ENCODE results near the gene ANKRD39. TPM values are rescaled to one million over a fixed set of nuclear protein-coding genes. Genes with fewer than 3 reads are reported as not detected.

The ANKRD39 gene
- total and polyA plus RNA-seq, 10 donors = 13.6 to 32.2 (median 20.4) TPM

DNA sequence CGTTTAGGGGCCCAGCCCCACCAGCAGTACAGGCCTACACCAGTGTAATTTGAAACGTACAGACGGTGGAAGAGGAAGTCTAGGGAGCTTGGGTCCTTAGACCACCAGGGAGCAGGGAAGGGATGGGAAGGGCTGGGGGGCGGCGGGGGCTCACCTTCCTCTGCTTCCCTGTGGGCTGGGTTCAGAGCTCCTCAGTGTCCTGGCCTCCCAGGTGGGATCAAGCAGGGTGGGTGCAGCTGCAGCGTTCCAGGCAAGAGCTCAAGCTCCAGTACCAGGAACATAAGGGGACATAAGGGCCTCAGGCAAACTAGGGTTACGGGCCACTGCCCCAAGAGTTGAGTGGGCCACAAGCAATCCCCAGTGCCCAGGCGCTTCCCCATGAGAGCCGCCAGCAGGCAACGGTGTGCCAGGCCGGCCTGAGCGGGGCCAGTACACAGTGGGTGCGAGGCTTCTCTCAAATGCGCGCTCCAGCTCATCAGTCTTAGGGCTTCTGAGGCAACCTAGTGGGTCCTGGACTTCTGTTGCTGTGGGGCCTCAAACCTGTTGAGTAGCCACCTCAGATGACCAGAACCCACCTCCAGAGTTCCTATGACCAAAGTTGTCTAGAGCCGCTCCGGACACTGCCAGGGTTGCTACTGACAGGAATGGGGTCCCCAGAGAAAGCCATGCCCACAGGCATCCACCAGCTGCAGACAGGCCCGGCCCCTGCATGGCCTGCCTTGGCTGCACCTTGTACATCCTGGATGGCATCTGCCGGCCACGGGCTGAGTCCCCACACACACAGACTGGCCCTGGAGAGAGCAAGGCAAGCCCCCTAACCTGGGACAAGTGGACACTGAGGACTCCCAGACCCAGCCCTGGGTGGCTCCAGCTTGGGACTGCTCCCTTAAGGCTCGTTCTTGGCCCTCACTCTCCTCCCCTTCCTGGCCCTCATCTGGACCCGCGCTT is 19.2 kb downstream of the ANKRD39 start:
- Histone ChIP-seq H3K27me3 (replicated peaks in 1 of 7) (no peaks in the 10 kb centered on the region), H3K9me3 (no peaks in the 10 kb centered on the region), H3K36me3 (peaks cover 0 to 70% (median 9%) of the 10 kb centered on the region in 6 donors), H3K4me1 (peaks cover 7 to 29% (median 21%) of the 10 kb centered on the region in 6 donors), H3K4me3 (peak overlapping the region in 5 of 8 donors; percentile 26 to 66 (median 30)), H3K27ac (peak overlapping the region in 5 of 8 donors; percentile 16 to 74 (median 52))
- no peak for DNase-seq
- intact Hi-C loops (cut with DNase I; ENCODE audit: low total_unique reads) = no loop called here
- WGBS, 5 donors = 69 to 86% (median 80%) methylated on average over 9 to 23 of the region's 23 CpGs
- TF ChIP-seq POLR2A (IDR thresholded peaks at IDR 0.05) = no peak

DNA sequence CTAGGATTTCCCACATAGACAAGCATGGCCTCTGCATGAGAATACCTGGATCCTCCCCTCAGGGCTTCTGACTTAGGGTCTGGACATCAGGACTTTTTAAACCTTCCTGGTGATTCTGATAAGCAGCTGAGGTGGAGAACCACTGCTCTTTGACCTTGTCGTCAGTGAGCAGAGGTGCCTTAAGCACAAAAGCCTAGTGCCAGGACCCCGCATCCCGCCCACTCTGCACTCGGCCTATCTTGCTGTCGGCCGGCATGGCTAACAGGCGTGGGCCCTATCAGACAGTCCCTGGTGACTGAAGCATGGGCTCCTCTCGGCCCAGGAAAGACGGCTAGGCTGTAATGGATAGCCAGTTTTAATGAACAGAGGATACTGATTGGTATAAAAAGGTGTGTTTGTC is 20.2 kb downstream of the ANKRD39 start:
- intact Hi-C loops (cut with DNase I; ENCODE audit: low total_unique reads) = no loop called here
- 89 to 98% (median 94%) methylated on average over 9 of the region's 9 CpGs for WGBS, 5 donors
- Histone ChIP-seq H3K4me3 (no peak overlapping the region), H3K9me3 (no peaks in the 10 kb centered on the region), H3K27ac (no peak overlapping the region), H3K36me3 (peaks cover 0 to 80% (median 18%) of the 10 kb centered on the region in 6 donors), H3K4me1 (peaks cover 11 to 39% (median 31%) of the 10 kb centered on the region in 6 donors), H3K27me3 (replicated peaks in 1 of 7) (no peaks in the 10 kb centered on the region)
- TF ChIP-seq POLR2A (IDR thresholded peaks at IDR 0.05) (no peak), POLR2AphosphoS5 (IDR thresholded peaks at IDR 0.05) (no peak), CTCF (IDR thresholded peaks at IDR 0.05 in 8 of 11, conservative IDR thresholded peaks at IDR 0.05 in 3 of 11) (no peak)
- DNase-seq = no peak

DNA sequence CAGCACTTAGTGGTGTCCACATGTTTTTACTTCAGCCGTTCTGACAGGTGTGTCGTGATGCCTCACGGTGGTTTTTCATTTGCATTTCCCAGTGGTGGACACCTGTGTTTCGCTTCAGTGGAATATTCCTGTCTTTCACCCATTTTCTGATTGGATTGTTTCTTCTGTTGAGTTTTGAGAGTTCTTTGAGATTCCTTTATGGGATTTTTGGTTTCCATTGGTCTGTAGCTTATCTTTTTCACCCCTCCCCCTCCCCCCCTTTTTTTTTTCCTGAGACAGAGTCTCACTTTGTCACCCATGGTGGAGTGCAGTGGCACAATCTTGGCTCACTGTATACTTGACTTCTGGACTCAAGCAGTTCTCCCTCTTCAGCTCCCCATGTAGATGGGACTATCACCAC is 22.0 kb downstream of the ANKRD39 start:
- DNase-seq = no peak
- peaks cover 11 to 47% (median 32%) of the 10 kb centered on the region in 6 donors for H3K4me1 ChIP-seq
- TF ChIP-seq CTCF (IDR thresholded peaks at IDR 0.05 in 8 of 11, conservative IDR thresholded peaks at IDR 0.05 in 3 of 11) = no peak
- TF ChIP-seq POLR2A (IDR thresholded peaks at IDR 0.05) = no peak
- no peak for TF ChIP-seq POLR2AphosphoS5 (IDR thresholded peaks at IDR 0.05)
- 77 to 97% (median 84%) methylated on average over 4 of the region's 4 CpGs for WGBS, 5 donors
- intact Hi-C loops (cut with DNase I; ENCODE audit: low total_unique reads) = no loop called here
- H3K27me3 ChIP-seq (replicated peaks in 1 of 7) = no peaks in the 10 kb centered on the region
- H3K9me3 ChIP-seq = no peaks in the 10 kb centered on the region
- peaks cover 0 to 82% (median 33%) of the 10 kb centered on the region in 6 donors for H3K36me3 ChIP-seq
- H3K27ac ChIP-seq = no peak overlapping the region
- H3K4me3 ChIP-seq = no peak overlapping the region

- 46 to 77% (median 65%) methylated on average over 18 of the region's 18 CpGs for WGBS, 5 donors
- intact Hi-C loops (cut with DNase I; ENCODE audit: low total_unique reads) = no loop called here
Measured at GRCh38 chr2:96832754-96833507, 24.9 kb downstream of the ANKRD39 start.

More at GRCh38 chr2:96832754-96833507, 24.9 kb downstream of the ANKRD39 start:
- peak overlapping the region; percentile 15 to 77 (median 60) for H3K27ac ChIP-seq
- H3K27me3 ChIP-seq (replicated peaks in 1 of 7) = no peaks in the 10 kb centered on the region
- peak; percentile 85 for DNase-seq
- H3K4me3 ChIP-seq = no peak overlapping the region
- TF ChIP-seq CTCF (IDR thresholded peaks at IDR 0.05 in 8 of 11, conservative IDR thresholded peaks at IDR 0.05 in 3 of 11) = no peak
- TF ChIP-seq POLR2A (IDR thresholded peaks at IDR 0.05) = no peak
- peak; percentile 58 to 74 (median 63) for TF ChIP-seq POLR2AphosphoS5 (IDR thresholded peaks at IDR 0.05)
- no peaks in the 10 kb centered on the region for H3K9me3 ChIP-seq
- H3K4me1 ChIP-seq = peaks cover 0 to 23% (median 13%) of the 10 kb centered on the region in 6 donors
- peaks cover 0 to 90% (median 60%) of the 10 kb centered on the region in 6 donors for H3K36me3 ChIP-seq
